SU-DHL-6 (cell line): Measurements from ENCODE around the gene NMT1.

ENCODE experiments used
- EZH2phosphoT487 ChIP-seq: fragments of 200-600 bp; sonication (generic), shearing (Covaris generic); conservative IDR thresholded peaks from 2 replicates; pipeline ENCODE4 v1.6.1; 2018; ENCODE audit warnings: mild to moderate bottlenecking, antibody characterized with exemption, low read length, moderate library complexity, mixed read lengths
- TF ChIP-seq, protein P1 (sequence below): fragments of 200-600 bp; sonication (generic); IDR thresholded peaks from one replicate; pipeline ENCODE4 v1.5.1; 2017; ENCODE audit warnings: antibody characterized with exemption, mild to moderate bottlenecking, low read length, moderate library complexity; ENCODE audit not compliant: insufficient read depth, poor library complexity, severe bottlenecking

DNA sequence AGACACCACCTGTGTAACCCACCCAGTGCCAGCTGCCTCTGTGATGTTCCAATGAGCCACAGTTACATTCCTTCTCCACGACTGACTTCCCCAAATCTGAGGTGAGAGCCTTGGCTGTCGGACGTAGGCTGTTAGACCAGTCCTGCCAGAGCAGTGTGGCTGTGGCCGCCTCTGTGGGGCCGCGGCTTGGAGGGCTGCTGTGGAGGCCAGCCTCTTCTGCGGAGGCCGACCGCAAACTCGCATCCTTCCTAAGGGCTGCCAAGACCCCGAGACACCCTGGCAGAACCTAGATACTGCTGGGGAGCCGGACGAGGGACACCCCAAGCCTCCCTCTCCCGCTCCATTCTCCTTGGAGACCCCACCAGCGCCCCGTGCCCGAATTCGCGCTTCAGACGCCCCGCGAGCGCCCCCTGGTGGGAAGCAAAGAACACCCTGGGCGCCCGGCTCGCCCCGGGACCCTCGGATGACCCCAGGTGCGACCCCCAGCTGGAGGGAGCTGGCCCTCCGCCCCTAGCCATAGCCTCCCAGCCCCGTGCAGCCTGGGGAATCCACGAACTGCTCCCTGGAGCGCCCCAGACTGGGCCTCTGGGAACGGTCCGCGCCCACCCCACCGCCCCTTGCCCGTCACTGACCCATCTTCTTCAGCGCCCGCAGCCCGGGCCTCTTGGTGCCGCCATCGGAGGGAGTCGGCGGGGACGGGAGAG, 70.7 kb downstream of the NMT1 start:
- TF ChIP-seq, protein P1, sequence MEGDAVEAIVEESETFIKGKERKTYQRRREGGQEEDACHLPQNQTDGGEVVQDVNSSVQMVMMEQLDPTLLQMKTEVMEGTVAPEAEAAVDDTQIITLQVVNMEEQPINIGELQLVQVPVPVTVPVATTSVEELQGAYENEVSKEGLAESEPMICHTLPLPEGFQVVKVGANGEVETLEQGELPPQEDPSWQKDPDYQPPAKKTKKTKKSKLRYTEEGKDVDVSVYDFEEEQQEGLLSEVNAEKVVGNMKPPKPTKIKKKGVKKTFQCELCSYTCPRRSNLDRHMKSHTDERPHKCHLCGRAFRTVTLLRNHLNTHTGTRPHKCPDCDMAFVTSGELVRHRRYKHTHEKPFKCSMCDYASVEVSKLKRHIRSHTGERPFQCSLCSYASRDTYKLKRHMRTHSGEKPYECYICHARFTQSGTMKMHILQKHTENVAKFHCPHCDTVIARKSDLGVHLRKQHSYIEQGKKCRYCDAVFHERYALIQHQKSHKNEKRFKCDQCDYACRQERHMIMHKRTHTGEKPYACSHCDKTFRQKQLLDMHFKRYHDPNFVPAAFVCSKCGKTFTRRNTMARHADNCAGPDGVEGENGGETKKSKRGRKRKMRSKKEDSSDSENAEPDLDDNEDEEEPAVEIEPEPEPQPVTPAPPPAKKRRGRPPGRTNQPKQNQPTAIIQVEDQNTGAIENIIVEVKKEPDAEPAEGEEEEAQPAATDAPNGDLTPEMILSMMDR = peak; percentile 86
- no peak for TF ChIP-seq EZH2phosphoT487
